ENCODE results near the gene EDNRB. TPM values are rescaled to one million over a fixed set of nuclear protein-coding genes. Genes with fewer than 3 reads are reported as not detected.

EDNRB gene
- total RNA-seq, 1 donor from 2014 or later: 1.1 TPM

- peak; percentile 35 for DNase-seq (ENCODE audit: low read depth)
Observed at GRCh38 chr13:77868717-77869116, 49.9 kb downstream of the EDNRB start.

GRCh38 chr13:77866971-77867370 lies 51.7 kb downstream of the EDNRB start:
- Histone ChIP-seq H3K4me3 (ENCODE audit: low read depth, low read length) (no peak overlapping the region), H3K27me3 (ENCODE audit: control insufficient read depth, insufficient read depth, low read length) (no peaks in the 10 kb centered on the region), H3K36me3 (ENCODE audit: control insufficient read depth, insufficient read depth, low read length) (no peaks in the 10 kb centered on the region)
- DNase-seq (ENCODE audit: low read depth) (no peak), FAIRE-seq (no peak)
- no peak for TF ChIP-seq CTCF (IDR thresholded peaks at IDR 0.05; ENCODE audit: insufficient read depth, low read length, severe bottlenecking)

More at GRCh38 chr13:77868717-77869116, 49.9 kb downstream of the EDNRB start:
- Histone ChIP-seq H3K4me3 (ENCODE audit: low read depth, low read length) (no peak overlapping the region), H3K27me3 (ENCODE audit: control insufficient read depth, insufficient read depth, low read length) (no peaks in the 10 kb centered on the region), H3K36me3 (ENCODE audit: control insufficient read depth, insufficient read depth, low read length) (no peaks in the 10 kb centered on the region)
- TF ChIP-seq CTCF (IDR thresholded peaks at IDR 0.05; ENCODE audit: insufficient read depth, low read length, severe bottlenecking): no peak
- FAIRE-seq: no peak

GRCh38 chr13:77865622-77866021 lies 53.0 kb downstream of the EDNRB start:
- H3K36me3 ChIP-seq (ENCODE audit: control insufficient read depth, insufficient read depth, low read length): no peaks in the 10 kb centered on the region
- H3K27me3 ChIP-seq (ENCODE audit: control insufficient read depth, insufficient read depth, low read length): no peaks in the 10 kb centered on the region
- DNase-seq (ENCODE audit: low read depth) (no peak), FAIRE-seq (no peak)
- H3K4me3 ChIP-seq (ENCODE audit: low read depth, low read length): no peak overlapping the region
- no peak for TF ChIP-seq CTCF (IDR thresholded peaks at IDR 0.05; ENCODE audit: insufficient read depth, low read length, severe bottlenecking)

GRCh38 chr13:77863144-77863543 lies 55.5 kb downstream of the EDNRB start:
- H3K4me3 ChIP-seq (ENCODE audit: low read depth, low read length): no peak overlapping the region
- TF ChIP-seq CTCF (IDR thresholded peaks at IDR 0.05; ENCODE audit: insufficient read depth, low read length, severe bottlenecking): no peak
- FAIRE-seq: no peak
- no peaks in the 10 kb centered on the region for H3K27me3 ChIP-seq (ENCODE audit: control insufficient read depth, insufficient read depth, low read length)
- no peak for DNase-seq (ENCODE audit: low read depth)
- H3K36me3 ChIP-seq (ENCODE audit: control insufficient read depth, insufficient read depth, low read length): no peaks in the 10 kb centered on the region

- Histone ChIP-seq H3K36me3 (ENCODE audit: control insufficient read depth, insufficient read depth, low read length) (no peaks in the 10 kb centered on the region), H3K27me3 (ENCODE audit: control insufficient read depth, insufficient read depth, low read length) (no peaks in the 10 kb centered on the region), H3K4me3 (ENCODE audit: low read depth, low read length) (no peak overlapping the region)
- TF ChIP-seq CTCF (IDR thresholded peaks at IDR 0.05; ENCODE audit: insufficient read depth, low read length, severe bottlenecking): no peak
- DNase-seq (ENCODE audit: low read depth) (no peak), FAIRE-seq (no peak)
Observed at GRCh38 chr13:77861741-77862140, 56.9 kb downstream of the EDNRB start.

- H3K4me3 ChIP-seq (ENCODE audit: low read depth, low read length): no peak overlapping the region
- no peak for TF ChIP-seq CTCF (IDR thresholded peaks at IDR 0.05; ENCODE audit: insufficient read depth, low read length, severe bottlenecking)
- no peaks in the 10 kb centered on the region for H3K36me3 ChIP-seq (ENCODE audit: control insufficient read depth, insufficient read depth, low read length)
- DNase-seq (ENCODE audit: low read depth) (peak; percentile 59), FAIRE-seq (no peak)
- no peaks in the 10 kb centered on the region for H3K27me3 ChIP-seq (ENCODE audit: control insufficient read depth, insufficient read depth, low read length)
Observed at GRCh38 chr13:77860507-77860981, 58.1 kb downstream of the EDNRB start.
